NCI-H1436 (cell line): ENCODE results near the gene PRDM2.

ENCODE experiments used
- DNase-seq: peaks from one replicate; lab custom pipeline; 2025; lab: John Stamatoyannopoulos, UW

PRDM2 gene

GRCh38 chr1:13816016-13816760, 116.2 kb downstream of the PRDM2 start:
- DNase-seq: no peak

GRCh38 chr1:13817906-13818305, 117.9 kb downstream of the PRDM2 start:
- DNase-seq: no peak

- no peak for DNase-seq
These were observed 118.9 kb downstream of the PRDM2 start for GRCh38 chr1:13818926-13819325.

- DNase-seq: no peak
These were observed 119.7 kb downstream of the PRDM2 start for GRCh38 chr1:13819642-13820041.

GRCh38 chr1:13820055-13820454, 120.1 kb downstream of the PRDM2 start:
- DNase-seq: no peak

- DNase-seq: no peak
These were observed 120.5 kb downstream of the PRDM2 start for GRCh38 chr1:13820456-13820855.

GRCh38 chr1:13823126-13823880, 123.3 kb downstream of the PRDM2 start:
- DNase-seq: no peak

GRCh38 chr1:13823936-13824335, 123.9 kb downstream of the PRDM2 start:
- no peak for DNase-seq

GRCh38 chr1:13824626-13825025, 124.6 kb downstream of the PRDM2 start:
- no peak for DNase-seq

GRCh38 chr1:13825033-13825432, 125.0 kb downstream of the PRDM2 start:
- DNase-seq: no peak

- no peak for DNase-seq
These were observed 126.0 kb downstream of the PRDM2 start for GRCh38 chr1:13826009-13826408.

- DNase-seq: no peak
These were observed 126.6 kb downstream of the PRDM2 start for GRCh38 chr1:13826591-13826990.

- DNase-seq: peak; percentile 14
These were observed 128.6 kb downstream of the PRDM2 start for GRCh38 chr1:13828454-13829151.

GRCh38 chr1:13829152-13829769, 129.3 kb downstream of the PRDM2 start:
- no peak for DNase-seq

- no peak for DNase-seq
These were observed 130.2 kb downstream of the PRDM2 start for GRCh38 chr1:13830170-13830569.

- DNase-seq: no peak
These were observed 130.8 kb downstream of the PRDM2 start for GRCh38 chr1:13830616-13831280.

GRCh38 chr1:13832100-13832499, 132.1 kb downstream of the PRDM2 start:
- DNase-seq: no peak

- DNase-seq: no peak
These were observed 132.5 kb downstream of the PRDM2 start for GRCh38 chr1:13832536-13832935.

- no peak for DNase-seq
These were observed 136.1 kb downstream of the PRDM2 start for GRCh38 chr1:13836136-13836535.

- no peak for DNase-seq
These were observed 136.6 kb downstream of the PRDM2 start for GRCh38 chr1:13836631-13837030.

- DNase-seq: no peak
These were observed 138.2 kb downstream of the PRDM2 start for GRCh38 chr1:13838236-13838635.

- no peak for DNase-seq
These were observed 142.5 kb downstream of the PRDM2 start for GRCh38 chr1:13842497-13842896.
